Mesenchymal stem cell (in vitro differentiated cells and primary cell): ENCODE measurements around the gene CCSER1.

Source experiments
- DNase-seq: peaks from one replicate; pipeline ENCODE4 v3.0.0-alpha.2; 2013
- H2AFZ ChIP-seq: one replicate; pipeline ENCODE4 v1.6.1; 2013; ENCODE audit warnings: low read depth, mild to moderate bottlenecking, control low read depth, inconsistent platforms, low read length, moderate library complexity
- H2AK5ac ChIP-seq: 2 replicates; pipeline ENCODE4 v1.6.1; 2013; ENCODE audit warnings: low read length, moderate library complexity, mild to moderate bottlenecking, inconsistent platforms; ENCODE audit not compliant: severe bottlenecking
- H2BK120ac ChIP-seq: one replicate; pipeline ENCODE4 v1.6.1; 2013; ENCODE audit warnings: low read depth, mild to moderate bottlenecking, inconsistent platforms, low read length, moderate library complexity
- H2BK12ac ChIP-seq, 2 experiments: one replicate each; pipeline ENCODE4 v1.6.1; 2013; ENCODE audit warnings: inconsistent platforms in 2 of 2, low read length in 2 of 2, mild to moderate bottlenecking in 2 of 2, moderate library complexity in 2 of 2, control low read depth in 1 of 2
- H2BK15ac ChIP-seq: one replicate; pipeline ENCODE4 v1.6.1; 2013; ENCODE audit warnings: mild to moderate bottlenecking, low read depth, inconsistent platforms; ENCODE audit not compliant: poor library complexity, severe bottlenecking
- H2BK5ac ChIP-seq: 2 replicates; pipeline ENCODE4 v1.6.1; 2013; ENCODE audit warnings: low read depth, mild to moderate bottlenecking, low read length, control low read depth, inconsistent platforms; ENCODE audit not compliant: poor library complexity, severe bottlenecking
- H3K14ac ChIP-seq, 2 experiments: one replicate each; pipeline ENCODE4 v1.6.1; 2013; ENCODE audit warnings: inconsistent platforms in 2 of 2, low read length in 2 of 2, control low read depth in 1 of 2, mild to moderate bottlenecking in 1 of 2, moderate library complexity in 1 of 2
- H3K18ac ChIP-seq, 2 experiments: one replicate each; pipeline ENCODE4 v1.6.1; 2013; ENCODE audit warnings: inconsistent platforms in 2 of 2, low read length in 2 of 2, control low read depth in 1 of 2, low read depth in 1 of 2, mild to moderate bottlenecking in 1 of 2
- H3K23ac ChIP-seq, 2 experiments: one replicate each; pipeline ENCODE4 v1.6.1; 2013; ENCODE audit warnings: inconsistent platforms in 2 of 2, low read length in 2 of 2, mild to moderate bottlenecking in 2 of 2, moderate library complexity in 2 of 2, control low read depth in 1 of 2
- H3K27ac ChIP-seq: 2 replicates; pipeline ENCODE4 v1.5.1; 2013; ENCODE audit warnings: mild to moderate bottlenecking, moderate library complexity, low read length, control low read depth, inconsistent platforms; ENCODE audit not compliant: poor library complexity, severe bottlenecking
- H3K27me3 ChIP-seq, 2 experiments: 2 replicates each; pipeline versions ENCODE4 v1.6.1 to v1.7.0; 2013; ENCODE audit warnings: low read length in 2 of 2, mild to moderate bottlenecking in 2 of 2, moderate library complexity in 2 of 2, control low read depth in 1 of 2, inconsistent platforms in 1 of 2; ENCODE audit not compliant: control insufficient read depth in 1 of 2, insufficient read depth in 1 of 2
- H3K36me3 ChIP-seq, 2 experiments: 2 replicates each; pipeline versions ENCODE4 v1.6.1 to v1.7.0; 2013; ENCODE audit warnings: low read length in 2 of 2, control low read depth in 1 of 2, inconsistent platforms in 1 of 2, low read depth in 1 of 2, mild to moderate bottlenecking in 1 of 2; ENCODE audit not compliant: insufficient read depth in 2 of 2, control insufficient read depth in 1 of 2
- H3K4ac ChIP-seq, 2 experiments: one replicate each; pipeline ENCODE4 v1.6.1; 2013; ENCODE audit warnings: inconsistent platforms in 2 of 2, low read length in 2 of 2, mild to moderate bottlenecking in 2 of 2, moderate library complexity in 2 of 2, control low read depth in 1 of 2, low read depth in 1 of 2
- H3K4me1 ChIP-seq: 2 replicates; pipeline ENCODE4 v1.6.1; 2013; ENCODE audit warnings: low read depth, low read length, control low read depth; ENCODE audit not compliant: control insufficient read depth, insufficient read depth
- H3K4me2 ChIP-seq: 2 replicates; pipeline ENCODE4 v1.6.1; 2013; ENCODE audit warnings: low read length, mild to moderate bottlenecking, inconsistent platforms; ENCODE audit not compliant: poor library complexity, severe bottlenecking
- H3K4me3 ChIP-seq, 2 experiments: 2 replicates each; pipeline versions ENCODE4 v1.5.1 to v1.7.0; 2013; ENCODE audit warnings: low read length in 2 of 2, mild to moderate bottlenecking in 2 of 2, control low read depth in 1 of 2, low read depth in 1 of 2; ENCODE audit not compliant: insufficient read depth in 1 of 2
- H3K79me1 ChIP-seq: replicated peaks from 2 replicates; pipeline ENCODE4 v1.6.1; 2013; ENCODE audit warnings: mild to moderate bottlenecking, control low read depth, low read length, inconsistent platforms; ENCODE audit not compliant: poor library complexity, severe bottlenecking
- H3K9ac ChIP-seq: 2 replicates; pipeline ENCODE4 v1.7.0; 2013; ENCODE audit warnings: mild to moderate bottlenecking, low read length, moderate library complexity
- H3K9me3 ChIP-seq: 2 replicates; pipeline ENCODE4 v1.7.0; 2013; ENCODE audit warnings: mild to moderate bottlenecking, low read length; ENCODE audit not compliant: control insufficient read depth
- H4K8ac ChIP-seq: one replicate; pipeline ENCODE4 v1.6.1; 2013; ENCODE audit warnings: inconsistent platforms, mild to moderate bottlenecking, low read length, moderate library complexity
- H4K91ac ChIP-seq: one replicate; pipeline ENCODE4 v1.6.1; 2013; ENCODE audit warnings: mild to moderate bottlenecking, low read length, inconsistent platforms
- WGBS: methylation state at CpG from one replicate; pipeline ENCODE4 v1.1.7; 2013; ENCODE audit warnings: mixed read lengths; 5-methylcytosine and 5-hydroxymethylcytosine counted together

CCSER1 gene

DNA sequence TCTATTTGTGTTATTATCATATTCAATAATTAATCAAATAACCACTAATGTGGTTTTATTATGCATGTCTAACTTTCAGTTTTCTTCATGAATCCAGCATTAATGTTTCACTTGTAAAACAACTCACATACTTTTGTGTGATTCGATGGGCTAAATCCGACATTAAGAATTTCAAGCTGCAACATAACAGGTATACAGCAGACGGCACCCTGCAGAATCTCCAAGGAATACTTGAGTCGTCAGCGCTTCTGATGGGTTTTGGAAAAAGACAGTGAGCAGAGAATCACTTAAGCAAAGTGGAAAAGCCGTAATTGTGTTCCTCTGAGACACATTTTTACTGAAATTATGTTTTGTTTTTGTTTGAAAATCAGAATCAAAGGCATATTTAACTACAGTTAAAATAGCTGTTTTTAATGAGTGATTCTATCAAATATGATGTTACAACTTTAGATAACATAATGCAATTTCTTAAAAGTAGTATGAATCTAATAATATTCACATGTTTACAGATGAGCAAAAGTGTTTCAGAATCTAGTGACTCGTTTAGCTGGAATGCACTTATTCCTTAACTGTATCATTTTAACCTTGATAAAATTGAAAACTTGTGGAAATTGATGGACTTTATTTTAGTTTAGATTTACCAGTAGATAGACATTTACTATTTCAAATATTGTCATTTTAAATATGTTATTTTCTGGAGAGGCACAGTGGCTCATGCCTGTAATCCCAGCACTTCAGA lies 514.8 kb downstream of the CCSER1 start:
- Histone ChIP-seq H3K9ac (no peak overlapping the region), H3K23ac (no peak overlapping the region), H3K4me3 (no peak overlapping the region), H2BK5ac (no peak overlapping the region), H3K4me1 (no peaks in the 10 kb centered on the region), H3K27ac (no peak overlapping the region), H3K36me3 (no peaks in the 10 kb centered on the region), H3K4me2 (no peak overlapping the region), H3K79me1 (no peaks in the 10 kb centered on the region), H3K14ac (no peak overlapping the region), H2AFZ (no peak overlapping the region), H2BK12ac (no peak overlapping the region), H2AK5ac (no peak overlapping the region), H3K27me3 (no peaks in the 10 kb centered on the region), H2BK15ac (no peak overlapping the region), H4K8ac (no peak overlapping the region), H3K18ac (no peak overlapping the region), H3K9me3 (no peaks in the 10 kb centered on the region), H3K4ac (no peak overlapping the region), H2BK120ac (no peak overlapping the region), H4K91ac (no peak overlapping the region)
- DNase-seq, result no peak
- 57% methylated on average over 6 of the region's 7 CpGs for WGBS

DNA sequence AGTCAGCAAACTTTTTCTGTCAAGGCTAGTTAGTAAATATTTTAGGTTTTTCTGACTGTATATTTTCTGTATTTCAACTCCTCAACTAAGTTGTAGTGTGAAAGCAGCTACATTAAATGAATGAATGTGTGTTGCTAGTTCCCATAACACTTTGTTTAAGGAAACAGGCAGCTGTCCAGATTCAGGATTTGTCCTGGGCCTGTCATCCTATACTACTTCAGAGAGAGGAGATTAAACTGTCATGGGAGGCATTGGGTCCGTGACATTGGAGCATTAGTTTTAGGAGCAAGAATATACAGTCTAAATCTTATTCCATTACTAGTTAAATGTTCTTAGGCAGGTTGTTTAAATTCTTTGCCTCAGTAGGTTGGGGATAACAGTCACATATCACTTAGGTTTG lies 516.0 kb downstream of the CCSER1 start:
- H2AFZ ChIP-seq, result no peak overlapping the region
- H3K4me2 ChIP-seq, result no peak overlapping the region
- H2BK120ac ChIP-seq, result no peak overlapping the region
- no peak overlapping the region for H3K4ac ChIP-seq
- no peak overlapping the region for H2BK12ac ChIP-seq
- no peak overlapping the region for H3K18ac ChIP-seq
- H3K9ac ChIP-seq, result no peak overlapping the region
- no peak for DNase-seq
- no peaks in the 10 kb centered on the region for H3K79me1 ChIP-seq
- no peak overlapping the region for H2BK15ac ChIP-seq
- H3K14ac ChIP-seq, result no peak overlapping the region
- H3K23ac ChIP-seq, result no peak overlapping the region
- no peaks in the 10 kb centered on the region for H3K36me3 ChIP-seq
- no peak overlapping the region for H4K8ac ChIP-seq
- WGBS, result no CpG with 5 or more reads among the region's 1 CpG
- H3K4me1 ChIP-seq, result no peaks in the 10 kb centered on the region
- H3K27me3 ChIP-seq, result no peaks in the 10 kb centered on the region
- H3K27ac ChIP-seq, result no peak overlapping the region
- H2BK5ac ChIP-seq, result no peak overlapping the region
- no peak overlapping the region for H4K91ac ChIP-seq
- no peak overlapping the region for H2AK5ac ChIP-seq
- no peak overlapping the region for H3K4me3 ChIP-seq
- H3K9me3 ChIP-seq, result no peaks in the 10 kb centered on the region

DNA sequence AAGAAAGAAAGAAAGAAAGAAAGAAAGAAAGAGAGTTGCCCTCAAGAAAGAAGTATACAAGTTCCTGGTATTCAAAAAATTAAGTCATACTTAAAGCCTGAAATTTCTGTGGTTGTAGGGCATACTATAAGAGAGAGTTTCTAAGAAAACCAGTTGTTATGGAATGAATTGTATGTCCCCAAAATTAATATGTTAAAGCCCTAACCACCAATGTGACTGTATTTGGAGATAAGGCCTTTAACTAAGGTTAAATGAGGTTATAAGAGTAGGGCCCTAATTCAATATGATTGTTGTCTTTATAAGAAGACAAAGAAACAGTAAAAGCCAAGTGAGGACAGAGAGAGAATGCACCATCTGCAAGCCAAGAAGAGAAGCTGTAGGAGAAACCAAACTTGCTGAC lies 521.1 kb downstream of the CCSER1 start:
- Histone ChIP-seq H2BK120ac (no peak overlapping the region), H3K4ac (no peak overlapping the region), H2BK12ac (no peak overlapping the region), H3K27ac (no peak overlapping the region), H3K4me1 (no peaks in the 10 kb centered on the region), H3K36me3 (no peaks in the 10 kb centered on the region), H3K23ac (no peak overlapping the region), H3K9me3 (peaks cover 3% of the 10 kb centered on the region), H4K8ac (no peak overlapping the region), H4K91ac (no peak overlapping the region), H2AK5ac (no peak overlapping the region), H3K14ac (no peak overlapping the region), H3K79me1 (no peaks in the 10 kb centered on the region), H3K18ac (no peak overlapping the region), H3K27me3 (no peaks in the 10 kb centered on the region), H2AFZ (no peak overlapping the region), H2BK5ac (no peak overlapping the region), H3K4me2 (no peak overlapping the region), H3K4me3 (no peak overlapping the region), H3K9ac (no peak overlapping the region), H2BK15ac (no peak overlapping the region)
- no peak for DNase-seq

DNA sequence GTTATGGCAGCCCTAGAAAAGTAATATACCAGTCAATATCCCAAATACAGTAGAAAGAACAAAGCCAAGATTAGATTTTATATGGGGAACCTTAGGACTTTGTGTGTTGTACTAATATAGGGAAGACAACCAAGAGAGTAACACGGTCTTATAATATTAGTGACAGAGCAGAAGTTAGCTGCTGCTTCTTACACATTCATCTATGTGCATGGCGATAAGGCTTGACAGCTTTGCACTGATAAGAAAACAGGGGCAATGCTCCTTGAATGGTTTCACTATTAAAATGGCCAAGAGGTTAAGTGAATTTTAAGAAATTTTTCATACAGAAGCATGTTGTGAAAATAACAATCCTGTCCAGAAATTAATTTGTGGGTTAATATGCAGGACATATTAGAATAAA lies 521.6 kb downstream of the CCSER1 start:
- no peak overlapping the region for H2AK5ac ChIP-seq
- no peak overlapping the region for H2BK5ac ChIP-seq
- H2AFZ ChIP-seq, result no peak overlapping the region
- H3K27me3 ChIP-seq, result no peaks in the 10 kb centered on the region
- H3K4me3 ChIP-seq, result no peak overlapping the region
- H2BK15ac ChIP-seq, result no peak overlapping the region
- H2BK120ac ChIP-seq, result no peak overlapping the region
- H3K18ac ChIP-seq, result no peak overlapping the region
- DNase-seq, result no peak
- no peak overlapping the region for H3K23ac ChIP-seq
- H3K27ac ChIP-seq, result no peak overlapping the region
- H4K91ac ChIP-seq, result no peak overlapping the region
- no peak overlapping the region for H3K14ac ChIP-seq
- no peaks in the 10 kb centered on the region for H3K79me1 ChIP-seq
- H3K9me3 ChIP-seq, result peaks cover 3% of the 10 kb centered on the region
- H3K36me3 ChIP-seq, result no peaks in the 10 kb centered on the region
- H3K4ac ChIP-seq, result no peak overlapping the region
- no peak overlapping the region for H3K9ac ChIP-seq
- 91% methylated on average over 2 of the region's 2 CpGs for WGBS
- H3K4me1 ChIP-seq, result no peaks in the 10 kb centered on the region
- H3K4me2 ChIP-seq, result no peak overlapping the region
- no peak overlapping the region for H2BK12ac ChIP-seq
- no peak overlapping the region for H4K8ac ChIP-seq
